Measurements from ENCODE around the gene MIPOL1. TPM values are rescaled to one million over a fixed set of nuclear protein-coding genes. Genes with fewer than 3 reads are reported as not detected.

The MIPOL1 gene
- total and polyA plus RNA-seq, 2 of the 4 experiments (the other 2 are of a cell fraction) = 2.7 to 5.9 TPM

GRCh38 chr14:37508503-37508902 is 310.8 kb downstream of the MIPOL1 start:
- H2AK9ac ChIP-seq (replicated peaks; ENCODE audit: low read depth, low read length, poor library complexity) = no peak overlapping the region
- no peak overlapping the region for H2AFZ ChIP-seq (replicated peaks; ENCODE audit: low read length, poor library complexity)
- H3K9ac ChIP-seq (ENCODE audit: low read depth, low read length) = no peak overlapping the region
- H3K27ac ChIP-seq (ENCODE audit: insufficient read depth, low read length) = no peak overlapping the region
- ChIA-PET CTCF (interaction anchor here (1.4 kb wide), 1 partner anchor 36 kb away, joined by 4 read pairs; no protein-coding TSS in a partner anchor), POLR2A (ENCODE audit: unreplicated experiment) (no interaction called here)
- no peak overlapping the region for H2BK20ac ChIP-seq (ENCODE audit: low read depth, low read length)
- H2BK5ac ChIP-seq (ENCODE audit: low read depth, low read length, poor library complexity, severe bottlenecking) = no peak overlapping the region
- no peak overlapping the region for H2AK5ac ChIP-seq (ENCODE audit: low read depth, low read length)
- no peaks in the 10 kb centered on the region for H3K27me3 ChIP-seq (ENCODE audit: control insufficient read depth, insufficient read depth, low read length)
- in situ Hi-C loops (cut with MboI; ENCODE audit: low sequenced_read_pairs) (no loop called here), intact Hi-C loops (cut with micrococcal nuclease) (no loop called here), dilution Hi-C loops (cut with HindIII; ENCODE audit: low sequenced_read_pairs, unreplicated experiment) (no loop called here)
- peak; percentile 14 for DNase-seq
- ATAC-seq (ENCODE audit: low read depth) = peak; percentile 29; the same call in 1 of the 2 replicates
- H3K18ac ChIP-seq (ENCODE audit: low read depth, low read length) = no peak overlapping the region
- no peak overlapping the region for H3K23ac ChIP-seq (ENCODE audit: low read depth, low read length)
- H3K4me3 ChIP-seq (ENCODE audit: insufficient read depth, low read depth, low read length) = no peak overlapping the region
- no peaks in the 10 kb centered on the region for H3K4me1 ChIP-seq (ENCODE audit: control insufficient read depth, insufficient read depth, low read length)
- no peaks in the 10 kb centered on the region for H3K79me1 ChIP-seq (ENCODE audit: low read depth in 1 of 2, low read length in 2 of 2)
- H2BK15ac ChIP-seq (ENCODE audit: low read depth, low read length) = no peak overlapping the region
- H4K91ac ChIP-seq (ENCODE audit: insufficient read depth, low read depth, low read length) = no peak overlapping the region
- no peak overlapping the region for H3K4ac ChIP-seq (ENCODE audit: low read depth, low read length)
- H3K9me3 ChIP-seq (ENCODE audit: control insufficient read depth, insufficient read depth, low read length) = no peaks in the 10 kb centered on the region
- BruUV-seq (replicated peaks) = no TSS peak
- H3K36me3 ChIP-seq (ENCODE audit: control insufficient read depth, insufficient read depth, low read length) = no peaks in the 10 kb centered on the region
- no CpG with 5 or more reads among the region's 3 CpGs for WGBS, 2 experiments (ENCODE audit: extremely low coverage in 2 of 2, insufficient read length in 1 of 2)
- no peak overlapping the region for H4K8ac ChIP-seq (ENCODE audit: low read depth in 2 of 2, low read length in 2 of 2)
- H2BK120ac ChIP-seq (ENCODE audit: low read depth, low read length) = no peak overlapping the region
- H3K4me2 ChIP-seq (ENCODE audit: low read depth, low read length) = no peak overlapping the region
- no peak overlapping the region for H4K5ac ChIP-seq (ENCODE audit: low read depth, low read length)
- TF ChIP-seq CEBPB (IDR thresholded peaks at IDR 0.05; ENCODE audit: low read depth, low read length) (peak; percentile 72), RAD21 (IDR thresholded peaks at IDR 0.05; ENCODE audit: low read length) (no peak), FOS (IDR thresholded peaks at IDR 0.05; ENCODE audit: low read depth, low read length) (no peak)
- H3K14ac ChIP-seq (replicated peaks; ENCODE audit: low read depth, low read length) = no peak overlapping the region
- H3K56ac ChIP-seq (ENCODE audit: extremely low read depth, insufficient read depth, low read length) = no peak overlapping the region
- no peaks in the 10 kb centered on the region for H3K9me1 ChIP-seq (ENCODE audit: insufficient read depth, low read length)
- no peaks in the 10 kb centered on the region for H4K20me1 ChIP-seq (ENCODE audit: insufficient read depth, low read length)
